ENCODE data around the gene ADGRG6. TPM values are rescaled to one million over a fixed set of nuclear protein-coding genes. Genes with fewer than 3 reads are reported as not detected.
"Not testable (repeated sequence)": the region's sequence is repeated elsewhere in the genome, so short reads cannot be mapped to it uniquely, and the experiment has no call there.

ADGRG6 gene
- total RNA-seq, 1 experiment from 2014 or later: 0.49 TPM

- Histone ChIP-seq H3K27ac (ENCODE audit: low read depth, low read length, poor library complexity, severe bottlenecking) (no peak overlapping the region), H3K9me3 (ENCODE audit: low read depth, low read length, poor library complexity, severe bottlenecking) (no peaks in the 10 kb centered on the region), H3K27me3 (replicated peaks; ENCODE audit: insufficient read depth, low read depth, low read length, poor library complexity) (no peaks in the 10 kb centered on the region), H3K36me3 (ENCODE audit: insufficient read depth, low read length, poor library complexity, severe bottlenecking) (no peaks in the 10 kb centered on the region), H3K4me3 (ENCODE audit: low read depth, low read length, poor library complexity, severe bottlenecking) (no peak overlapping the region), H3K4me1 (ENCODE audit: insufficient read depth, low read length, poor library complexity, severe bottlenecking) (no peaks in the 10 kb centered on the region)
- intact Hi-C loops (cut with micrococcal nuclease; ENCODE audit: unreplicated experiment): no loop called here
- TF ChIP-seq, protein P1, sequence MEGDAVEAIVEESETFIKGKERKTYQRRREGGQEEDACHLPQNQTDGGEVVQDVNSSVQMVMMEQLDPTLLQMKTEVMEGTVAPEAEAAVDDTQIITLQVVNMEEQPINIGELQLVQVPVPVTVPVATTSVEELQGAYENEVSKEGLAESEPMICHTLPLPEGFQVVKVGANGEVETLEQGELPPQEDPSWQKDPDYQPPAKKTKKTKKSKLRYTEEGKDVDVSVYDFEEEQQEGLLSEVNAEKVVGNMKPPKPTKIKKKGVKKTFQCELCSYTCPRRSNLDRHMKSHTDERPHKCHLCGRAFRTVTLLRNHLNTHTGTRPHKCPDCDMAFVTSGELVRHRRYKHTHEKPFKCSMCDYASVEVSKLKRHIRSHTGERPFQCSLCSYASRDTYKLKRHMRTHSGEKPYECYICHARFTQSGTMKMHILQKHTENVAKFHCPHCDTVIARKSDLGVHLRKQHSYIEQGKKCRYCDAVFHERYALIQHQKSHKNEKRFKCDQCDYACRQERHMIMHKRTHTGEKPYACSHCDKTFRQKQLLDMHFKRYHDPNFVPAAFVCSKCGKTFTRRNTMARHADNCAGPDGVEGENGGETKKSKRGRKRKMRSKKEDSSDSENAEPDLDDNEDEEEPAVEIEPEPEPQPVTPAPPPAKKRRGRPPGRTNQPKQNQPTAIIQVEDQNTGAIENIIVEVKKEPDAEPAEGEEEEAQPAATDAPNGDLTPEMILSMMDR (conservative IDR thresholded peaks at IDR 0.05; ENCODE audit: low read depth, low read length): no peak
- BruUV-seq (replicated peaks): no TSS peak
- ChIA-PET CTCF (no interaction called here), POLR2A (ENCODE audit: low non-redundant PET) (no interaction called here)
- DNase-seq (ENCODE audit: low spot score): no peak
These were observed 25.6 kb upstream of the ADGRG6 start for GRCh38 chr6:142276256-142276655.

DNA sequence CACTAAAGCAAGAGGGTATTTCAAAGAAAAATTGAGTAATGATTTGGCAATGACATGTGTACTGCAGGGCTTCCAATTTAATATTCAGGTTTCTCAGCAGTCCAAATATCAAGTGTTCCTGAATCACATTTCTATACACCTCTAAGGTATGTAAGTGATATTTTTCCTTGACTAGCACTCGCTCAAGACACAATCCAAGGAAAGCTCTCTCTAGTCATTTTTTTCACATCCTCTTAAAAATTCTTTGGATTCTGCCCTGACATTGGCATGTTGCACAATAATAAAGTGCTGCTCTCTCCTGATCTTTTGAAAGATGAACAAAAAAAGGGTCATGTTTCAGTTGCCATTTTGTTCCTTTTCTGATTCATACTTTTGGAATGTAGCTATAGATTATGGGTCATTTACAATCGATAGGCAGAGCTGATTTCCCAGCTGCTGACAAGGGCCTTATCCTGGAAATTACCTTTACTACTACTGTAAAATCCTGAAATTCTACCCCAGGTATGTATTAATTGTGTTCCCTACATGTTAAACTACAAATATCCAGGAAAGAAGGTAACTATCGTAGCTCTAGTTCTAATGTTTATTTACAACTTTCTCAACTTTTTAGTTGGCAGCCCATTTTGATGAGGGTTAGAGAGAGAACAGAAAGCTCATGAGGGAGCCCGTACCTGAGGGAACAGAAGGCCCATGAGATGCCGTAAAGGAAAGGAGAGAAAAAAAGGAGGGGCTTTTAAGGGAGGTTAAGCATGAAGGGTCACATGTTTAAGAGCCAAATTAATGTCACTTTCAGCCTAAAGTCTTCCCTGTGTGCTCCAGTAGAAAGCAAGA lies 22.2 kb upstream of the ADGRG6 start:
- no peaks in the 10 kb centered on the region for H3K4me1 ChIP-seq (ENCODE audit: insufficient read depth, low read length, poor library complexity, severe bottlenecking)
- no peak for TF ChIP-seq EZH2 (IDR thresholded peaks at IDR 0.05; ENCODE audit: borderline replicate concordance, low read depth, low read length, poor library complexity, severe bottlenecking)
- TF ChIP-seq, protein P1 (conservative IDR thresholded peaks at IDR 0.05; ENCODE audit: low read depth, low read length): no peak
- ChIA-PET CTCF (no interaction called here), POLR2A (ENCODE audit: low non-redundant PET) (no interaction called here)
- H3K36me3 ChIP-seq (ENCODE audit: insufficient read depth, low read length, poor library complexity, severe bottlenecking): no peaks in the 10 kb centered on the region
- H3K27ac ChIP-seq (ENCODE audit: low read depth, low read length, poor library complexity, severe bottlenecking): no peak overlapping the region
- intact Hi-C loops (cut with micrococcal nuclease; ENCODE audit: unreplicated experiment): no loop called here
- no peaks in the 10 kb centered on the region for H3K9me3 ChIP-seq (ENCODE audit: low read depth, low read length, poor library complexity, severe bottlenecking)
- H3K27me3 ChIP-seq (replicated peaks; ENCODE audit: insufficient read depth, low read depth, low read length, poor library complexity): no peaks in the 10 kb centered on the region
- no peak overlapping the region for H3K4me3 ChIP-seq (ENCODE audit: low read depth, low read length, poor library complexity, severe bottlenecking)
- BruUV-seq (replicated peaks): no TSS peak
- DNase-seq (ENCODE audit: low spot score): no peak

GRCh38 chr6:142280265-142280664 lies 21.5 kb upstream of the ADGRG6 start:
- POLR2A ChIA-PET (ENCODE audit: low non-redundant PET): no interaction called here
- intact Hi-C loops (cut with micrococcal nuclease; ENCODE audit: unreplicated experiment): no loop called here
- H3K4me1 ChIP-seq (ENCODE audit: insufficient read depth, low read length, poor library complexity, severe bottlenecking): no peaks in the 10 kb centered on the region
- no TSS peak for BruUV-seq (replicated peaks)
- no peak overlapping the region for H3K27ac ChIP-seq (ENCODE audit: low read depth, low read length, poor library complexity, severe bottlenecking)
- H3K27me3 ChIP-seq (replicated peaks; ENCODE audit: insufficient read depth, low read depth, low read length, poor library complexity): no peaks in the 10 kb centered on the region
- no peak for DNase-seq (ENCODE audit: low spot score)
- H3K36me3 ChIP-seq (ENCODE audit: insufficient read depth, low read length, poor library complexity, severe bottlenecking): no peaks in the 10 kb centered on the region
- TF ChIP-seq EZH2 (IDR thresholded peaks at IDR 0.05; ENCODE audit: borderline replicate concordance, low read depth, low read length, poor library complexity, severe bottlenecking): no peak
- H3K4me3 ChIP-seq (ENCODE audit: low read depth, low read length, poor library complexity, severe bottlenecking): no peak overlapping the region
- CTCF ChIA-PET: no interaction called here
- no peaks in the 10 kb centered on the region for H3K9me3 ChIP-seq (ENCODE audit: low read depth, low read length, poor library complexity, severe bottlenecking)

GRCh38 chr6:142280927-142281326 lies 20.9 kb upstream of the ADGRG6 start:
- no TSS peak for BruUV-seq (replicated peaks)
- no peak for DNase-seq (ENCODE audit: low spot score)
- POLR2A ChIA-PET (ENCODE audit: low non-redundant PET): no interaction called here

DNA sequence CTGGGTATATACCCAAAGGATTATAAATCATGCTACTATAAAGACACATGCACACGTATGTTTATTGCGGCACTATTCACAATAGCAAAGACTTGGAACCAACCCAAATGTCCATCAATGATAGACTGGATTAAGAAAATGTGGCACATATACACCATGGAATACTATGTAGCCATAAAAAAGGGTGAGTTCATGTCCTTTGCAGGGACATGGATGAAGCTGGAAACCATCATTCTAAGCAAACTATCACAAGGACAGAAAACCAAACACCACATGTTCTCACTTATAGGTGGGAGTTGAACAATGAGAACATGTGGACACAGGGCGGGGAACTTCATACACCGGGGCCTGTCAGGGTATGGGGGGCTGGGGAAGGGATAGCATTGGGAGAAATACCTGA lies 18.7 kb upstream of the ADGRG6 start:
- H3K27ac ChIP-seq (ENCODE audit: low read depth, low read length, poor library complexity, severe bottlenecking); CTCF ChIA-PET; H3K36me3 ChIP-seq (ENCODE audit: insufficient read depth, low read length, poor library complexity, severe bottlenecking); H3K9me3 ChIP-seq (ENCODE audit: low read depth, low read length, poor library complexity, severe bottlenecking); intact Hi-C loops (cut with micrococcal nuclease; ENCODE audit: unreplicated experiment); BruUV-seq (replicated peaks); H3K4me3 ChIP-seq (ENCODE audit: low read depth, low read length, poor library complexity, severe bottlenecking); H3K4me1 ChIP-seq (ENCODE audit: insufficient read depth, low read length, poor library complexity, severe bottlenecking); H3K27me3 ChIP-seq (replicated peaks; ENCODE audit: insufficient read depth, low read depth, low read length, poor library complexity); POLR2A ChIA-PET (ENCODE audit: low non-redundant PET); DNase-seq (ENCODE audit: low spot score): not testable (repeated sequence)

More at GRCh38 chr6:142280927-142281326, 20.9 kb upstream of the ADGRG6 start:
- H3K27me3 ChIP-seq (replicated peaks; ENCODE audit: insufficient read depth, low read depth, low read length, poor library complexity): no peaks in the 10 kb centered on the region
- H3K36me3 ChIP-seq (ENCODE audit: insufficient read depth, low read length, poor library complexity, severe bottlenecking): no peaks in the 10 kb centered on the region
- no peak overlapping the region for H3K27ac ChIP-seq (ENCODE audit: low read depth, low read length, poor library complexity, severe bottlenecking)
- no peak for TF ChIP-seq EZH2 (IDR thresholded peaks at IDR 0.05; ENCODE audit: borderline replicate concordance, low read depth, low read length, poor library complexity, severe bottlenecking)
- TF ChIP-seq, protein P1 (conservative IDR thresholded peaks at IDR 0.05; ENCODE audit: low read depth, low read length): no peak
- CTCF ChIA-PET: no interaction called here
- H3K9me3 ChIP-seq (ENCODE audit: low read depth, low read length, poor library complexity, severe bottlenecking): no peaks in the 10 kb centered on the region
- no peaks in the 10 kb centered on the region for H3K4me1 ChIP-seq (ENCODE audit: insufficient read depth, low read length, poor library complexity, severe bottlenecking)
- intact Hi-C loops (cut with micrococcal nuclease; ENCODE audit: unreplicated experiment): no loop called here
- H3K4me3 ChIP-seq (ENCODE audit: low read depth, low read length, poor library complexity, severe bottlenecking): no peak overlapping the region

Data from A673 (cell line).